Endothelial cell of umbilical vein (primary cell): Measurements from ENCODE around the gene PNPLA3. TPM values are rescaled to one million over a fixed set of nuclear protein-coding genes. Genes with fewer than 3 reads are reported as not detected.

ENCODE experiments used
- Bru-seq: library from RNA; stranded (reverse); fragments of 400-500 nt; gene quantifications from one replicate; lab custom pipeline; 2021; lab: Mats Ljungman, UMichigan
- BruChase-seq, 2 experiments: library from RNA; stranded (reverse); fragments of 400-500 nt; gene quantifications; one replicate each; lab custom pipeline; 2021; lab: Mats Ljungman, UMichigan
- BruUV-seq: library from RNA; stranded (reverse); fragments of 400-500 nt; replicated peaks from 2 replicates; lab custom pipeline; 2021; lab: Mats Ljungman, UMichigan
- CTCF ChIA-PET: fragments of 300-600, 350-600 bp; sonication (Branson Sonifier 250); formaldehyde crosslinking; loops from one replicate; lab custom pipeline; 2021; ENCODE audit warnings: antibody characterized with exemption, inconsistent platforms; lab: Charles Lee
- POLR2A ChIA-PET: fragments of 300-600, 350-600 bp; sonication (Branson Sonifier 250); formaldehyde crosslinking; loops from one replicate; lab custom pipeline; 2021; ENCODE audit warnings: antibody characterized with exemption, inconsistent platforms; lab: Charles Lee
- DNase-seq: peaks from one replicate; pipeline ENCODE4 v3.0.0-alpha.2; 2011; ENCODE audit warnings: low read depth, low spot score
- FAIRE-seq: peaks from 2 replicates; lab custom pipeline; 2011; peaks lifted over from hg19 to GRCh38; lab: Jason Lieb, UNC
- H2AFZ ChIP-seq: 2 replicates; pipeline ENCODE4 v1.6.0; 2012; ENCODE audit warnings: low read depth, low read length, control low read depth, inconsistent platforms
- H3K27ac ChIP-seq: 2 replicates; pipeline ENCODE4 v1.5.1; 2011; ENCODE audit warnings: low read depth, mild to moderate bottlenecking, control low read depth, low read length, moderate library complexity; ENCODE audit not compliant: insufficient read depth
- H3K27me3 ChIP-seq, 2 experiments: 2 replicates each; pipeline versions ENCODE4 v1.6.0 to v1.6.1; 2011; ENCODE audit warnings: low read length in 2 of 2, mixed read lengths in 1 of 2; ENCODE audit not compliant: control insufficient read depth in 2 of 2, insufficient read depth in 2 of 2
- H3K36me3 ChIP-seq, 2 experiments: 2 replicates in 1 of 2; 3 replicates in 1 of 2; pipeline ENCODE4 v1.5.1; 2011; ENCODE audit warnings: low read length in 2 of 2, mild to moderate bottlenecking in 1 of 2, moderate library complexity in 1 of 2; ENCODE audit not compliant: control insufficient read depth in 2 of 2, insufficient read depth in 2 of 2; ENCODE audit errors: extremely low read depth in 1 of 2
- H3K4me1 ChIP-seq: 3 replicates; pipeline ENCODE4 v1.5.1; 2011; ENCODE audit warnings: mild to moderate bottlenecking, low read length; ENCODE audit not compliant: control insufficient read depth, insufficient read depth; ENCODE audit errors: extremely low read depth
- H3K4me2 ChIP-seq: 2 replicates; pipeline ENCODE4 v1.6.1; 2011; ENCODE audit warnings: low read length, control low read depth, mixed read lengths; ENCODE audit not compliant: insufficient read depth
- H3K4me3 ChIP-seq, 3 experiments: fragments of 200-600 bp in 1 of 3; sonication (generic), shearing (Covaris generic) in 1 of 3; replicated peaks in 1 of 3; 2 replicates each; pipeline ENCODE4 v1.5.1; 2011 to 2016; ENCODE audit warnings: control low read depth in 3 of 3, low read length in 3 of 3, mild to moderate bottlenecking in 2 of 3, inconsistent platforms in 1 of 3, low read depth in 1 of 3, moderate library complexity in 1 of 3; ENCODE audit not compliant: insufficient read depth in 1 of 3
- H3K79me2 ChIP-seq: 2 replicates; pipeline ENCODE4 v1.6.0; 2012; ENCODE audit warnings: low read length, inconsistent platforms; ENCODE audit not compliant: control insufficient read depth, insufficient read depth
- H3K9ac ChIP-seq: replicated peaks from 2 replicates; pipeline ENCODE3; 2011; ENCODE audit warnings: low read length, control low read depth; ENCODE audit not compliant: insufficient read depth; ENCODE audit errors: extremely low read depth
- H3K9me1 ChIP-seq: replicated peaks from 3 replicates; pipeline ENCODE4 v1.6.0; 2011; ENCODE audit warnings: mild to moderate bottlenecking, low read length; ENCODE audit not compliant: control insufficient read depth, insufficient read depth; ENCODE audit errors: extremely low read depth
- H3K9me3 ChIP-seq: replicated peaks from 2 replicates; pipeline ENCODE4 v1.5.1; 2012; ENCODE audit warnings: low read length, inconsistent platforms; ENCODE audit not compliant: control insufficient read depth, insufficient read depth
- H4K20me1 ChIP-seq: replicated peaks from 2 replicates; pipeline ENCODE3; 2011; ENCODE audit warnings: mild to moderate bottlenecking, low read length; ENCODE audit not compliant: control insufficient read depth, insufficient read depth; ENCODE audit errors: extremely low read depth
- CTCF ChIP-seq, 2 donors: IDR thresholded peaks; 1 replicate in 1 of 2; 2 replicates in 1 of 2; pipeline ENCODE4 v1.5.1; 2011; ENCODE audit warnings: low read length in 2 of 2, mild to moderate bottlenecking in 2 of 2, moderate library complexity in 2 of 2, control low read depth in 1 of 2, inconsistent platforms in 1 of 2, low read depth in 1 of 2; ENCODE audit not compliant: insufficient read depth in 1 of 2; ENCODE audit errors: extremely low read depth in 1 of 2
- EZH2 ChIP-seq: IDR thresholded peaks from 2 replicates; pipeline ENCODE4 v1.6.1; 2012; ENCODE audit warnings: borderline replicate concordance, low read depth, mild to moderate bottlenecking, moderate library complexity, low read length, inconsistent platforms; ENCODE audit not compliant: severe bottlenecking
- FOS ChIP-seq: IDR thresholded peaks from 2 replicates; pipeline ENCODE4 v1.6.1; 2011; ENCODE audit warnings: mild to moderate bottlenecking, low read length, moderate library complexity, borderline replicate concordance; ENCODE audit not compliant: insufficient read depth
- GATA2 ChIP-seq: IDR thresholded peaks from 2 replicates; pipeline ENCODE4 v1.7.0; 2011; ENCODE audit warnings: low read depth, mild to moderate bottlenecking, moderate library complexity, mixed read lengths, low read length; ENCODE audit not compliant: insufficient read length, insufficient read depth
- JUN ChIP-seq: IDR thresholded peaks from 2 replicates; pipeline ENCODE4 v1.6.1; 2011; ENCODE audit warnings: borderline replicate concordance, low read depth; ENCODE audit not compliant: insufficient read length, insufficient read depth
- MAX ChIP-seq: IDR thresholded peaks from 2 replicates; pipeline ENCODE4 v1.6.1; 2011; ENCODE audit not compliant: insufficient read depth, insufficient read length
- MYC ChIP-seq: IDR thresholded peaks from one replicate; pipeline ENCODE4 v1.6.1; 2011; ENCODE audit warnings: mild to moderate bottlenecking, low read depth, low read length
- POLR2A ChIP-seq: IDR thresholded peaks from 2 replicates; pipeline ENCODE4 v1.6.1; 2012; ENCODE audit warnings: low read depth, mild to moderate bottlenecking, control low read depth, low read length
- POLR2AphosphoS5 ChIP-seq: IDR thresholded peaks from 2 replicates; pipeline ENCODE4 v1.6.1; 2012; ENCODE audit warnings: low read depth, mild to moderate bottlenecking, control low read depth, low read length, moderate library complexity; ENCODE audit not compliant: insufficient read depth
- dilution Hi-C: fragments of 300-500 bp; cut with MboI; formaldehyde crosslinking; loops from one replicate; pipeline ENCODE4 v1.15.0; 2019; ENCODE audit warnings: low sequenced_read_pairs; ENCODE audit not compliant: extremely low pct_ligation_motif_present
- intact Hi-C: fragments of 100-400 bp; cut with micrococcal nuclease; formaldehyde crosslinking; loops from one replicate; pipeline ENCODE4 v1.10.0; 2022
- long read RNA-seq: library from polyadenylated mRNA; stranded (forward); transcript quantifications from one replicate; pipeline ENCODE4 v2.0.0, GENCODE V29; 2021
- polyA minus RNA-seq, 3 experiments: library from RNA; depleted of rRNA, polyadenylated mRNA; stranded (reverse); fragments of >200 nt; gene quantifications; 1 replicate in 1 of 3; 2 replicates in 2 of 3; pipeline ENCODE4 v1.2.3, GENCODE V29; 2011
- polyA plus RNA-seq, 4 experiments: library from polyadenylated mRNA; depleted of rRNA in 3 of 4; stranded (reverse) in 3 of 4; unstranded in 1 of 4; fragments of >200 nt; gene quantifications; 2 replicates each; pipeline versions ENCODE4 v1.2.1 to v1.2.3, GENCODE V29; 2011 to 2012; ENCODE audit warnings: missing spikeins in 1 of 4
- total RNA-seq: library from RNA; stranded (reverse); gene quantifications from 2 replicates; pipeline ENCODE4 v1.2.3, GENCODE V29; 2021

PNPLA3 gene
- total RNA-seq (12.1 and 12.3 TPM in 2 replicates), polyA plus RNA-seq (5.3 TPM in 2 replicates), polyA minus RNA-seq (11.0 and 15.2 TPM in 2 replicates), Bru-seq, nascent RNA (percentile 58 among the genes with signal in this experiment), BruChase-seq, experiment 1, labeled RNA remaining after a 6-hour chase (percentile 58 among the genes with signal in this experiment), BruChase-seq, experiment 2, labeled RNA remaining after a 2-hour chase (percentile 71 among the genes with signal in this experiment)
- 4.0 and 4.6 TPM in 2 replicates for polyA plus RNA-seq (2011; cell fraction: cytosol; rRNA removed)
- polyA plus RNA-seq (2011; cell fraction: nucleus; rRNA removed): 18.8 and 24.0 TPM in 2 replicates
- 3.0 and 4.2 TPM in 2 replicates for polyA plus RNA-seq (2012)
- polyA minus RNA-seq (2011; cell fraction: cytosol; rRNA and poly(A)+ RNA removed): 3.9 TPM
- polyA minus RNA-seq (2011; cell fraction: nucleus; rRNA and poly(A)+ RNA removed): 8.3 and 11.9 TPM in 2 replicates
- long read RNA-seq, transcript PNPLA3-201 (9 exons, 2,805 nt): major isoform, 6 of 14 reads
- long read RNA-seq, partial matches to known transcripts: 3 of 14 reads
- long read RNA-seq, other reads (novel, unspliced or antisense): 4 of 14 reads

GRCh38 chr22:43923631-43924464 is at the start of gene PNPLA3:
Gene PNPLA3 (plus strand): TSS chr22:43923805. CDS start chr22:43923912, 107 bp downstream.
- Histone ChIP-seq H3K4me3 (peak within 1 kb of the TSS; percentile 55 to 74 (median 63)), H3K79me2 (no peaks in the 10 kb centered on the region), H3K36me3 (no peaks in the 10 kb centered on the region), H3K9me1 (no peaks in the 10 kb centered on the region), H3K27ac (peak within 1 kb of the TSS; percentile 27), H4K20me1 (no peaks in the 10 kb centered on the region), H3K4me1 (peaks cover 30% of the 10 kb centered on the region), H2AFZ (peak within 1 kb of the TSS; percentile 98), H3K9ac (peak within 1 kb of the TSS; percentile 72), H3K4me2 (peak within 1 kb of the TSS; percentile 74), H3K9me3 (no peaks in the 10 kb centered on the region), H3K27me3 (no peaks in the 10 kb centered on the region)
- dilution Hi-C loops (no loop called here), intact Hi-C loops (loop anchor here (2.0 to 10.0 kb wide), 3 partner anchors 31 to 761 kb away; partner anchors contain the start of genes SAMM50 and TTLL12)
- TF ChIP-seq POLR2AphosphoS5 (peak; percentile 43), FOS (no peak), EZH2 (no peak), GATA2 (no peak), MAX (peak; percentile 59), JUN (no peak), MYC (no peak), CTCF (IDR thresholded peaks at IDR 0.05; ENCODE audit: extremely low read depth in 1 of 2, insufficient read depth in 1 of 2, low read depth in 1 of 2, low read length in 2 of 2) (peak; percentile 29 to 36), POLR2A (peak; percentile 47)
- DNase-seq (peak; percentile 88), FAIRE-seq (peak; percentile 94)
- BruUV-seq: no TSS peak
- POLR2A ChIA-PET: interaction anchor here (0.7 kb wide), 1 partner anchor 580 kb away, joined by 5 read pairs; no protein-coding TSS in a partner anchor
- CTCF ChIA-PET: interaction anchor here (1.0 to 3.1 kb wide), 7 partner anchors 9 to 162 kb away, joined by 3 to 21 read pairs (median 4); no protein-coding TSS in a partner anchor
